K562 (cell line): ENCODE measurements around the gene DISC1. TPM values are rescaled to one million over a fixed set of nuclear protein-coding genes. Genes with fewer than 3 reads are reported as not detected.

ENCODE experiments used
- ATAC-seq: fragments of 200-7000 bp; cut with Tn5 transposase; 3 replicates; pipeline ENCODE4 v1.9.1; 2020; ENCODE audit warnings: moderate library complexity
- BruUV-seq: library from RNA; stranded (reverse); fragments of 400-500 nt; replicated peaks from 2 replicates; lab custom pipeline; 2021; lab: Mats Ljungman, UMichigan
- CTCF ChIA-PET: fragments of 300-600 bp; formaldehyde crosslinking; extraction: SDS; loops from one replicate; lab custom pipeline; 2021; ENCODE audit warnings: low intra/inter-chr PET ratio; lab: Yijun Ruan, JAX
- POLR2A ChIA-PET: fragments of 300-600, 350-650 bp; sonication (Branson Sonifier 250); formaldehyde crosslinking; extraction: SDS; loops from one replicate; lab custom pipeline; 2021; ENCODE audit warnings: antibody characterized with exemption, inconsistent platforms; lab: Yijun Ruan, JAX
- DNase-seq, 4 experiments: peaks; one replicate each; pipeline versions ENCODE4 v3.0.0 to v3.0.0-alpha.2; 2011 to 2018; ENCODE audit warnings: low spot score in 3 of 4, mixed read lengths in 3 of 4; ENCODE audit errors: extremely low read depth in 1 of 4
- FAIRE-seq: peaks from 2 replicates; lab custom pipeline; 2011; peaks lifted over from hg19 to GRCh38; lab: Jason Lieb, UNC
- H2AFZ ChIP-seq: 2 replicates; pipeline ENCODE4 v1.6.0; 2011; ENCODE audit warnings: low read depth, low read length, control low read depth, inconsistent platforms
- H3K27ac ChIP-seq: fragments of 200-600 bp; 3 replicates; pipeline ENCODE4 v1.8.0; 2011; ENCODE audit warnings: low read depth, mild to moderate bottlenecking, control low read depth, inconsistent platforms, low read length, moderate library complexity, mixed read lengths; ENCODE audit errors: extremely low read depth
- H3K27me3 ChIP-seq, 2 experiments: fragments of 300-600 bp in 1 of 2; 2 replicates in 1 of 2; 3 replicates in 1 of 2; pipeline versions ENCODE4 v1.6.0 to v1.8.0; 2011; ENCODE audit warnings: inconsistent platforms in 2 of 2, low read length in 2 of 2, mild to moderate bottlenecking in 1 of 2, mixed read lengths in 1 of 2, moderate library complexity in 1 of 2; ENCODE audit not compliant: control insufficient read depth in 2 of 2, insufficient read depth in 2 of 2
- H3K36me3 ChIP-seq: fragments of 300-600 bp; 3 replicates; pipeline ENCODE4 v1.8.0; 2011; ENCODE audit warnings: mild to moderate bottlenecking, low read length, inconsistent platforms; ENCODE audit not compliant: control insufficient read depth, insufficient read depth
- H3K4me1 ChIP-seq, 2 experiments: fragments of 200-600 bp in 1 of 2; replicated peaks in 1 of 2; 2 replicates in 1 of 2; 3 replicates in 1 of 2; pipeline versions ENCODE4 v1.5.1 to v1.8.0; 2011; ENCODE audit warnings: inconsistent platforms in 2 of 2, low read length in 2 of 2, mild to moderate bottlenecking in 1 of 2, mixed read lengths in 1 of 2, moderate library complexity in 1 of 2; ENCODE audit not compliant: control insufficient read depth in 2 of 2, insufficient read depth in 2 of 2
- H3K4me2 ChIP-seq: 2 replicates; pipeline ENCODE4 v1.6.1; 2011; ENCODE audit warnings: low read length, control low read depth, inconsistent platforms, mixed read lengths; ENCODE audit not compliant: insufficient read depth
- H3K4me3 ChIP-seq: fragments of 200-600 bp; sonication (generic), shearing (Covaris generic); 2 replicates; pipeline ENCODE4 v1.5.1; 2016; ENCODE audit warnings: control low read depth, inconsistent platforms
- H3K79me2 ChIP-seq: fragments of 200-600 bp; 3 replicates; pipeline ENCODE4 v1.8.0; 2011; ENCODE audit warnings: low read length, inconsistent platforms; ENCODE audit not compliant: control insufficient read depth, insufficient read depth
- H3K9ac ChIP-seq, 2 experiments: 2 replicates each; pipeline versions ENCODE4 v1.6.0 to v1.6.1; 2011; ENCODE audit warnings: low read depth in 2 of 2, low read length in 2 of 2, control low read depth in 1 of 2, inconsistent platforms in 1 of 2, mild to moderate bottlenecking in 1 of 2, mixed read lengths in 1 of 2; ENCODE audit not compliant: insufficient read depth in 1 of 2
- H3K9me1 ChIP-seq: one replicate; pipeline ENCODE4 v1.6.0; 2011; ENCODE audit warnings: inconsistent platforms, mild to moderate bottlenecking, low read length, moderate library complexity; ENCODE audit not compliant: control insufficient read depth, insufficient read depth
- H3K9me3 ChIP-seq: replicated peaks from 2 replicates; pipeline ENCODE4 v1.5.1; 2011; ENCODE audit warnings: low read depth, low read length, inconsistent platforms; ENCODE audit not compliant: control insufficient read depth, insufficient read depth
- H4K20me1 ChIP-seq: replicated peaks from 2 replicates; pipeline ENCODE4 v1.6.1; 2011; ENCODE audit warnings: low read length, inconsistent platforms, mixed read lengths; ENCODE audit not compliant: control insufficient read depth, insufficient read depth
- CBX2 ChIP-seq: fragments of 200-600 bp; sonication (generic); IDR thresholded peaks from one replicate; pipeline ENCODE4 v1.6.1; 2012; ENCODE audit warnings: mild to moderate bottlenecking, low read length, inconsistent platforms; ENCODE audit not compliant: insufficient read depth, poor library complexity, severe bottlenecking
- DACH1 ChIP-seq: fragments of 450-650 bp; IDR thresholded peaks from 2 replicates; pipeline ENCODE4 v1.6.1; 2018; ENCODE audit not compliant: partially characterized antibody
- DIDO1 ChIP-seq: fragments of 450-650 bp; IDR thresholded peaks from 2 replicates; pipeline ENCODE4 v1.6.1; 2016; ENCODE audit warnings: low read depth, missing biosample characterization, missing genetic modification characterization
- EHMT2 ChIP-seq: fragments of 450-650 bp; IDR thresholded peaks from 2 replicates; pipeline ENCODE4 v1.6.1; 2018; ENCODE audit warnings: antibody characterized with exemption
- HDAC8 ChIP-seq: fragments of 450-650 bp; IDR thresholded peaks from 2 replicates; pipeline ENCODE4 v1.6.1; 2016; ENCODE audit warnings: mild to moderate bottlenecking, missing genetic modification characterization, moderate library complexity, missing compliant biosample characterization
- NCOA1 ChIP-seq: fragments of 450-650 bp; IDR thresholded peaks from 2 replicates; pipeline ENCODE4 v1.6.1; 2016; ENCODE audit warnings: low read depth
- POLR2AphosphoS2 ChIP-seq: IDR thresholded peaks from 2 replicates; pipeline ENCODE4 v1.6.1; 2012; ENCODE audit warnings: low read length, improper control_type of control experiment
- SMAD4 ChIP-seq: fragments of 250-450 bp; sonication (Bioruptor Pico); conservative IDR thresholded peaks from 2 replicates; pipeline ENCODE4 v1.8.0; 2021; ENCODE audit warnings: inconsistent platforms, mild to moderate bottlenecking, moderate library complexity
- TAF15 ChIP-seq: fragments of 200-400 bp; formaldehyde crosslinking; IDR thresholded peaks from 2 replicates; pipeline ENCODE4 v1.6.1; 2017; ENCODE audit warnings: mild to moderate bottlenecking, low read depth, low read length, moderate library complexity
- THRAP3 ChIP-seq: fragments of 450-650 bp; IDR thresholded peaks from 2 replicates; pipeline ENCODE4 v1.6.1; 2016; ENCODE audit warnings: mild to moderate bottlenecking, inconsistent platforms, borderline replicate concordance
- ZNF212 ChIP-seq: fragments of 450-650 bp; formaldehyde crosslinking; IDR thresholded peaks from 2 replicates; pipeline ENCODE4 v1.4.0; 2020; ENCODE audit warnings: mild to moderate bottlenecking
- ZNF263 ChIP-seq: sonication (generic); formaldehyde crosslinking; IDR thresholded peaks from 2 replicates; pipeline ENCODE4 v1.8.0; 2022; ENCODE audit warnings: mild to moderate bottlenecking, missing genetic modification reagents, borderline replicate concordance
- ZNF311 ChIP-seq: fragments of 250-450 bp; sonication (Bioruptor Pico); IDR thresholded peaks from 2 replicates; pipeline ENCODE4 v1.4.0; 2020; ENCODE audit warnings: mild to moderate bottlenecking, moderate library complexity
- WGBS: fragments of 100-300 bp; shearing (Covaris generic); methylation state at CpG from one replicate; pipeline ENCODE4 v1.1.6; 2016; ENCODE audit warnings: low coverage, mixed read lengths; ENCODE audit not compliant: insufficient coverage; ENCODE audit errors: missing lambda C conversion rate; 5-methylcytosine and 5-hydroxymethylcytosine counted together
- in situ Hi-C: fragments of 300-500 bp; cut with MboI; formaldehyde crosslinking; loops from 4 replicates; pipeline ENCODE4 v1.15.0; 2018; ENCODE audit warnings: inconsistent platforms, mixed read lengths
- intact Hi-C: fragments of 100-400 bp; cut with micrococcal nuclease; formaldehyde crosslinking; loops from 2 replicates; pipeline ENCODE4 v1.14.2; 2022
- polyA plus RNA-seq, 8 experiments: library from polyadenylated mRNA; depleted of rRNA in 4 of 8; stranded (reverse) in 5 of 8; unstranded in 3 of 8; fragments of >200 nt; fragmentation: Nextera tagmentation in 2 of 8; fragmentation: Illumina TruSeq in 1 of 8; extraction: Ambion mirVana in 2 of 8; extraction: Trizol in 1 of 8; gene quantifications; 2 replicates each; pipeline versions ENCODE4 v1.2.1 to v1.2.3, GENCODE V29; 2011 to 2014; ENCODE audit warnings: inconsistent platforms in 1 of 8, missing spikeins in 1 of 8
- total RNA-seq, 7 experiments: library from RNA; depleted of rRNA in 6 of 7; stranded (reverse); fragments of >200 nt in 6 of 7; fragmentation: Illumina TruSeq in 2 of 7; extraction: Trizol in 2 of 7; gene quantifications; 2 replicates each; pipeline versions ENCODE4 v1.2.1 to v1.2.3, GENCODE V29; 2011 to 2021; ENCODE audit warnings: low replicate concordance in 1 of 7
- TF ChIP-seq, protein P1 (sequence below): fragments of 450-650 bp; IDR thresholded peaks from 2 replicates; pipeline ENCODE4 v1.6.1; 2016; ENCODE audit warnings: low read depth
- TF ChIP-seq, protein P2 (sequence below): fragments of 450-650 bp; IDR thresholded peaks from 2 replicates; pipeline ENCODE4 v1.6.1; 2016; ENCODE audit warnings: antibody characterized with exemption

The DISC1 gene
- total and polyA plus RNA-seq, 9 of the 15 experiments (the other 6 are each of a cell fraction or from before 2014, with no cell fraction given): 0.01 to 0.11 (median 0.08) TPM; not detected in 1

DNA sequence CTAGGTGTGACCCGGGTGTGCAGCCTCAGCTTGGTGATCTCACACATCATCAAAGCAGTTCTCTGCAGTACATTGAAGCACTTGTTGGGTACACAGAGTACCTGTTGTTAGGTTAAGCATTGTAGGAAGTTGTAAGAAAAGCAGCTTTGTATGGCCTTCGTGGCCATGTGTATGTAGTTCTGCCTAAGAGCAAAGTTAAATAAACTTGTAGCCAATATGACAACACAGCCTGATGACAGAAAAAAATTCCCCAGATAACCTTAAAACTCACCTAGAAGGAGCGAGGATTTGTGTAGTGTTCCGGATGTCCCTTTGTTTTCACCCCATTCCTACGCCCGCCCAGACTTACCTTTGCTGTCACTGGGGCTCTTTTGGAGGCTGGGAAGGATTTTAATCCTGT lies 48.0 kb downstream of the DISC1 start:
- H3K4me2 ChIP-seq: no peak overlapping the region
- no peak for FAIRE-seq
- TF ChIP-seq THRAP3: no peak
- TF ChIP-seq, protein P1, sequence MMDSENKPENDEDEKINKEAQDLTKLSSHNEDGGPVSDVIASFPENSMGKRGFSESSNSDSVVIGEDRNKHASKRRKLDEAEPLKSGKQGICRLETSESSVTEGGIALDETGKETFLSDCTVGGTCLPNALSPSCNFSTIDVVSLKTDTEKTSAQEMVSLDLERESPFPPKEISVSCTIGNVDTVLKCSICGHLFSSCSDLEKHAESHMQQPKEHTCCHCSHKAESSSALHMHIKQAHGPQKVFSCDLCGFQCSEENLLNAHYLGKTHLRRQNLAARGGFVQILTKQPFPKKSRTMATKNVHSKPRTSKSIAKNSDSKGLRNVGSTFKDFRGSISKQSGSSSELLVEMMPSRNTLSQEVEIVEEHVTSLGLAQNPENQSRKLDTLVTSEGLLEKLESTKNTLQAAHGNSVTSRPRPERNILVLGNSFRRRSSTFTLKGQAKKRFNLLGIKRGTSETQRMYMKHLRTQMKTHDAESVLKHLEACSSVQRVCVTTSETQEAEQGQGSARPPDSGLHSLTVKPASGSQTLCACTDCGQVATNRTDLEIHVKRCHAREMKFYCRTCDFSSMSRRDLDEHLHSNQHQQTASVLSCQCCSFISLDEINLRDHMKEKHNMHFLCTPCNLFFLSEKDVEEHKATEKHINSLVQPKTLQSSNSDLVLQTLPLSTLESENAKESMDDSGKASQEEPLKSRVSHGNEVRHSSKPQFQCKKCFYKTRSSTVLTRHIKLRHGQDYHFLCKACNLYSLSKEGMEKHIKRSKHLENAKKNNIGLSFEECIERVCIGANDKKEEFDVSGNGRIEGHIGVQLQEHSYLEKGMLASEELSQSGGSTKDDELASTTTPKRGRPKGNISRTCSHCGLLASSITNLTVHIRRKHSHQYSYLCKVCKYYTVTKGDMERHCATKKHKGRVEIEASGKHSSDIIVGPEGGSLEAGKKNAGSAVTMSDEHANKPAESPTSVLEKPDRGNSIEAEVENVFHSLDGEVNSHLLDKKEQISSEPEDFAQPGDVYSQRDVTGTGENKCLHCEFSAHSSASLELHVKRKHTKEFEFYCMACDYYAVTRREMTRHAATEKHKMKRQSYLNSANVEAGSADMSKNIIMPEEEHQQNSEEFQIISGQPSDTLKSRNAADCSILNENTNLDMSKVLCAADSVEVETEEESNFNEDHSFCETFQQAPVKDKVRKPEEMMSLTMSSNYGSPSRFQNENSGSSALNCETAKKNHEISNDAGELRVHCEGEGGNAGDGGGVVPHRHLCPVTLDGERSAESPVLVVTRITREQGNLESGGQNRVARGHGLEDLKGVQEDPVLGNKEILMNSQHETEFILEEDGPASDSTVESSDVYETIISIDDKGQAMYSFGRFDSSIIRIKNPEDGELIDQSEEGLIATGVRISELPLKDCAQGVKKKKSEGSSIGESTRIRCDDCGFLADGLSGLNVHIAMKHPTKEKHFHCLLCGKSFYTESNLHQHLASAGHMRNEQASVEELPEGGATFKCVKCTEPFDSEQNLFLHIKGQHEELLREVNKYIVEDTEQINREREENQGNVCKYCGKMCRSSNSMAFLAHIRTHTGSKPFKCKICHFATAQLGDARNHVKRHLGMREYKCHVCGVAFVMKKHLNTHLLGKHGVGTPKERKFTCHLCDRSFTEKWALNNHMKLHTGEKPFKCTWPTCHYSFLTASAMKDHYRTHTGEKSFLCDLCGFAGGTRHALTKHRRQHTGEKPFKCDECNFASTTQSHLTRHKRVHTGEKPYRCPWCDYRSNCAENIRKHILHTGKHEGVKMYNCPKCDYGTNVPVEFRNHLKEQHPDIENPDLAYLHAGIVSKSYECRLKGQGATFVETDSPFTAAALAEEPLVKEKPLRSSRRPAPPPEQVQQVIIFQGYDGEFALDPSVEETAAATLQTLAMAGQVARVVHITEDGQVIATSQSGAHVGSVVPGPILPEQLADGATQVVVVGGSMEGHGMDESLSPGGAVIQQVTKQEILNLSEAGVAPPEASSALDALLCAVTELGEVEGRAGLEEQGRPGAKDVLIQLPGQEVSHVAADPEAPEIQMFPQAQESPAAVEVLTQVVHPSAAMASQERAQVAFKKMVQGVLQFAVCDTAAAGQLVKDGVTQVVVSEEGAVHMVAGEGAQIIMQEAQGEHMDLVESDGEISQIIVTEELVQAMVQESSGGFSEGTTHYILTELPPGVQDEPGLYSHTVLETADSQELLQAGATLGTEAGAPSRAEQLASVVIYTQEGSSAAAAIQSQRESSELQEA: no peak
- no peak for TF ChIP-seq DIDO1 (tag)
- TF ChIP-seq NCOA1: no peak
- TF ChIP-seq ZNF311 (CRISPR knock-in tag): no peak
- TF ChIP-seq SMAD4 (CRISPR knock-in tag): no peak
- TF ChIP-seq POLR2AphosphoS2: no peak
- TF ChIP-seq, protein P2, sequence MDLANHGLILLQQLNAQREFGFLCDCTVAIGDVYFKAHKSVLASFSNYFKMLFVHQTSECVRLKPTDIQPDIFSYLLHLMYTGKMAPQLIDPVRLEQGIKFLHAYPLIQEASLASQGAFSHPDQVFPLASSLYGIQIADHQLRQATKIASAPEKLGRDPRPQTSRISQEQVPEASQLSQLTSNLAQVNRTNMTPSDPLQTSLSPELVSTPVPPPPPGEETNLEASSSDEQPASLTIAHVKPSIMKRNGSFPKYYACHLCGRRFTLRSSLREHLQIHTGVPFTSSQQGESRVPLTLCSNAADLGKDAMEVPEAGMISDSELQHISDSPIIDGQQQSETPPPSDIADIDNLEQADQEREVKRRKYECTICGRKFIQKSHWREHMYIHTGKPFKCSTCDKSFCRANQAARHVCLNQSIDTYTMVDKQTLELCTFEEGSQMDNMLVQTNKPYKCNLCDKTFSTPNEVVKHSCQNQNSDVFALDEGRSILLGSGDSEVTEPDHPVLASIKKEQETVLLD: no peak
- TF ChIP-seq ZNF263: no peak
- no peak for TF ChIP-seq DACH1
- no peak for TF ChIP-seq ZNF212 (CRISPR knock-in tag)
- no peak for TF ChIP-seq CBX2
- no peak for TF ChIP-seq EHMT2
- TF ChIP-seq HDAC8: no peak
- no peak for TF ChIP-seq TAF15

More for the DNA sequence above, 48.0 kb downstream of the DISC1 start:
- H4K20me1 ChIP-seq: no peaks in the 10 kb centered on the region
- no peaks in the 10 kb centered on the region for H3K4me1 ChIP-seq
- ChIA-PET POLR2A (no interaction called here), CTCF (no interaction called here)
- H2AFZ ChIP-seq: no peak overlapping the region
- in situ Hi-C loops: no loop called here
- no peaks in the 10 kb centered on the region for H3K9me3 ChIP-seq
- intact Hi-C loops: no loop called here
- H3K4me3 ChIP-seq: no peak overlapping the region
- no peak overlapping the region for H3K27ac ChIP-seq
- no peak for ATAC-seq
- H3K36me3 ChIP-seq: no peaks in the 10 kb centered on the region
- H3K9ac ChIP-seq: no peak overlapping the region
- no peak for DNase-seq
- 0% methylated on average over 6 of the region's 6 CpGs for WGBS
- H3K9me1 ChIP-seq: no peaks in the 10 kb centered on the region
- H3K79me2 ChIP-seq: no peaks in the 10 kb centered on the region
- H3K27me3 ChIP-seq: peaks cover 19 to 29% of the 10 kb centered on the region in 2 experiments; a peak in 4 of 5 replicates
- no TSS peak for BruUV-seq
